A549 (cell line): ENCODE data around the gene DEFB124. TPM values are rescaled to one million over a fixed set of nuclear protein-coding genes. Genes with fewer than 3 reads are reported as not detected.

Experiments
- ATAC-seq, 2 experiments: fragments of 200-7000 bp in 1 of 2; fragments of >200 bp in 1 of 2; cut with Nextera tagmentation in 1 of 2; cut with Tn5 transposase in 1 of 2; 3 replicates each; pipeline versions ENCODE4 v1.8.0 to v1.9.1; 2018 to 2020; ENCODE audit warnings: mild to moderate bottlenecking in 1 of 2, moderate library complexity in 1 of 2
- CTCF ChIA-PET: fragments of 300-600 bp; sonication (Branson Sonifier 250); formaldehyde crosslinking; extraction: SDS; loops from one replicate; lab custom pipeline; 2021; ENCODE audit warnings: antibody characterized with exemption, inconsistent platforms; lab: Yijun Ruan, JAX
- POLR2A ChIA-PET: fragments of 350-600 bp; formaldehyde crosslinking; extraction: SDS; loops from one replicate; lab custom pipeline; 2021; ENCODE audit warnings: antibody characterized with exemption, inconsistent platforms; lab: Yijun Ruan, JAX
- DNase-seq, 2 experiments: peaks; one replicate each; pipeline versions ENCODE4 v3.0.0 to v3.0.0-alpha.2; 2011 to 2016; ENCODE audit warnings: low read depth in 1 of 2, low spot score in 1 of 2
- FAIRE-seq: peaks from 2 replicates; lab custom pipeline; 2011; peaks lifted over from hg19 to GRCh38; lab: Jason Lieb, UNC
- H3K27ac ChIP-seq, 2 experiments: fragments of >200 bp; sonication (Bioruptor Twin); formaldehyde crosslinking; 3 replicates each; pipeline ENCODE4 v1.5.1; 2016 to 2017
- H3K4me1 ChIP-seq: fragments of >200 bp; sonication (Bioruptor Twin); formaldehyde crosslinking; 3 replicates; pipeline ENCODE4 v1.6.1; 2016
- H3K4me2 ChIP-seq: fragments of >200 bp; sonication (Bioruptor Twin); formaldehyde crosslinking; 3 replicates; pipeline ENCODE4 v1.6.1; 2016
- H3K4me3 ChIP-seq: fragments of >200 bp; sonication (Bioruptor Twin); formaldehyde crosslinking; 3 replicates; pipeline ENCODE4 v1.5.1; 2016
- H3K9me3 ChIP-seq: fragments of >200 bp; sonication (Bioruptor Twin); formaldehyde crosslinking; 3 replicates; pipeline ENCODE4 v1.6.1; 2016
- CBX2 ChIP-seq: fragments of 200-600 bp; sonication (generic); IDR thresholded peaks from 2 replicates; pipeline ENCODE4 v1.6.1; 2016; ENCODE audit warnings: low read depth, mild to moderate bottlenecking, borderline replicate concordance
- CEBPB ChIP-seq, 2 experiments: fragments of >200 bp in 1 of 2; sonication (Bioruptor Twin) in 1 of 2; formaldehyde crosslinking in 1 of 2; IDR thresholded peaks; 2 replicates each; pipeline ENCODE4 v1.6.1; 2012 to 2016
- CHD2 ChIP-seq: fragments of 150-350 bp; IDR thresholded peaks from 2 replicates; pipeline ENCODE4 v1.6.1; 2014; ENCODE audit warnings: low read length; ENCODE audit not compliant: partially characterized antibody
- CTCF ChIP-seq: fragments of >200 bp; sonication (Bioruptor Twin); formaldehyde crosslinking; IDR thresholded peaks from 3 replicates; pipeline ENCODE4 v1.5.1; 2016
- ELK1 ChIP-seq: fragments of 150-350 bp; IDR thresholded peaks from 2 replicates; pipeline ENCODE4 v1.6.1; 2014; ENCODE audit warnings: low read depth, mild to moderate bottlenecking, low read length
- HOXA7 ChIP-seq: fragments of 250-450 bp; sonication (Bioruptor Pico); IDR thresholded peaks from 2 replicates; pipeline ENCODE4 v1.5.0; 2020; ENCODE audit warnings: mild to moderate bottlenecking, moderate library complexity
- HOXB5 ChIP-seq: fragments of 250-450 bp; sonication (Bioruptor Pico); IDR thresholded peaks from 2 replicates; pipeline ENCODE4 v1.5.0; 2020; ENCODE audit warnings: mild to moderate bottlenecking, moderate library complexity
- MYC ChIP-seq: IDR thresholded peaks from 2 replicates; pipeline ENCODE4 v1.6.1; 2012; ENCODE audit warnings: mild to moderate bottlenecking, inconsistent platforms, low read length, improper control_type of control experiment, borderline replicate concordance
- PHF8 ChIP-seq: fragments of 200-600 bp; sonication (generic); IDR thresholded peaks from 2 replicates; pipeline ENCODE4 v1.6.1; 2016; ENCODE audit warnings: low read depth, mild to moderate bottlenecking, antibody characterized with exemption, moderate library complexity, borderline replicate concordance
- RNF2 ChIP-seq: fragments of 200-600 bp; sonication (generic); IDR thresholded peaks from 2 replicates; pipeline ENCODE4 v1.6.1; 2016; ENCODE audit warnings: low read depth, mild to moderate bottlenecking, antibody characterized with exemption, moderate library complexity, borderline replicate concordance
- SMC3 ChIP-seq: fragments of >200 bp; sonication (Bioruptor Twin); formaldehyde crosslinking; IDR thresholded peaks from 3 replicates; pipeline ENCODE4 v1.6.1; 2018; ENCODE audit warnings: inconsistent platforms
- USF2 ChIP-seq: fragments of 450-650 bp; IDR thresholded peaks from 2 replicates; pipeline ENCODE4 v1.6.1; 2014; ENCODE audit warnings: antibody characterized with exemption
- WGBS: methylation state at CpG from one replicate; pipeline ENCODE4 v1.1.6; 2017; ENCODE audit errors: missing lambda C conversion rate; 5-methylcytosine and 5-hydroxymethylcytosine counted together
- polyA plus RNA-seq, 4 experiments: library from polyadenylated mRNA; depleted of rRNA in 3 of 4; stranded (reverse); fragments of >200 nt; fragmentation: RNase III in 1 of 4; extraction: RNeasy Plus Mini Kit Qiagen cat#74134 plus additional on column Dnase treatment in 1 of 4; gene quantifications; 2 replicates in 3 of 4; 3 replicates in 1 of 4; pipeline ENCODE4 v1.2.3, GENCODE V29; 2011 to 2017
- TF ChIP-seq, protein P1 (sequence below): fragments of >200 bp; sonication (Bioruptor Twin); formaldehyde crosslinking; IDR thresholded peaks from 3 replicates; pipeline ENCODE4 v1.6.1; 2016

Gene DEFB124
- polyA plus RNA-seq, 2 of the 4 experiments (the other 2 are of a cell fraction) = 0.18 TPM; not detected in 1

DNA sequence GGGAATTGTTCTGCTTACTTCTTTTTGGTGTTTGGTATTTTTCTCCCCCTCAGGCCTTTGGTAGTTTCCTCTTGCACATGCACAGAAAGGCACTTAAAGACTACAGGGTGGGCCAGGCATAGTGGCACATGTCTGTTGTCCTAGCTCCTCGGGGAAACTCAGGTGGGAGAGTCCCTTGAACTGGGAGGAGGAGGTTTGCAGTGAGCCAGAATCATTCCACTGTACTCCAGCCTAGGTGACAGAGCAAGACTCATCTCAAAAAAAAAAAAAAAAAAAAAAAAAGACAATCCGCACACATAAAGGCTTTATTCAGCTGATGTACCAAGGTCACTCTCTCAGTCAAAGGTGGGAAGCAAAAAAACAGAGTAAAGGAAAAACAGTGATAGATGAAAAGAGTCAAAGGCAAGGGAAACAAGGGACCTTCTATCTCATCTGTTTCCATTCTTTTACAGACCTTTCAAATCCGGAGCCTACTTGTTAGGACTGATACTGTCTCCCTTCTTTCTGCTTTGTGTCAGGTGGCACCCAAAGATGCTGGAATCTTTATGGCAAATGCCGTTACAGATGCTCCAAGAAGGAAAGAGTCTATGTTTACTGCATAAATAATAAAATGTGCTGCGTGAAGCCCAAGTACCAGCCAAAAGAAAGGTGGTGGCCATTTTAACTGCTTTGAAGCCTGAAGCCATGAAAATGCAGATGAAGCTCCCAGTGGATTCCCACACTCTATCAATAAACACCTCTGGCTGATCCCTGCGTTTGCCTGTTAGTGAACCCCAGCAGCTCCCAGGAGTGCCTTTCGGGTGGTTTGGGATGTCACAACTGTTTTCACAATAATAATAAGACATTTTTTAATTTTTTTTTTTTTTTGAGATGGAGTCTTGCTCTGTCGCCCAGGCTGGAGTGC lies 25.2 kb downstream of the DEFB124 start:
- no peak overlapping the region for H3K4me3 ChIP-seq
- ChIA-PET CTCF (interaction anchor here (0.6 to 1.2 kb wide), 6 partner anchors 11 to 54 kb away, joined by 3 to 5 read pairs (median 4); no protein-coding TSS in a partner anchor), POLR2A (no interaction called here)
- TF ChIP-seq ELK1 (no peak), CHD2 (no peak), MYC (no peak), CEBPB (IDR thresholded peaks at IDR 0.05) (no peak), RNF2 (no peak), PHF8 (no peak), SMC3 (no peak)
- TF ChIP-seq, protein P1, sequence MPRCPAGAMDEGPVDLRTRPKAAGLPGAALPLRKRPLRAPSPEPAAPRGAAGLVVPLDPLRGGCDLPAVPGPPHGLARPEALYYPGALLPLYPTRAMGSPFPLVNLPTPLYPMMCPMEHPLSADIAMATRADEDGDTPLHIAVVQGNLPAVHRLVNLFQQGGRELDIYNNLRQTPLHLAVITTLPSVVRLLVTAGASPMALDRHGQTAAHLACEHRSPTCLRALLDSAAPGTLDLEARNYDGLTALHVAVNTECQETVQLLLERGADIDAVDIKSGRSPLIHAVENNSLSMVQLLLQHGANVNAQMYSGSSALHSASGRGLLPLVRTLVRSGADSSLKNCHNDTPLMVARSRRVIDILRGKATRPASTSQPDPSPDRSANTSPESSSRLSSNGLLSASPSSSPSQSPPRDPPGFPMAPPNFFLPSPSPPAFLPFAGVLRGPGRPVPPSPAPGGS = no peak
- WGBS = 38% methylated on average over 8 of the region's 8 CpGs
- DNase-seq = no peak
- no peaks in the 10 kb centered on the region for H3K4me1 ChIP-seq
- H3K9me3 ChIP-seq = no peaks in the 10 kb centered on the region
- no peak for ATAC-seq
- FAIRE-seq = no peak
- H3K27ac ChIP-seq = no peak overlapping the region
- no peak overlapping the region for H3K4me2 ChIP-seq

- WGBS = 61% methylated on average over 12 of the region's 12 CpGs
- Histone ChIP-seq H3K27ac (no peak overlapping the region), H3K4me2 (no peak overlapping the region), H3K9me3 (no peaks in the 10 kb centered on the region), H3K4me3 (no peak overlapping the region), H3K4me1 (no peaks in the 10 kb centered on the region)
- CTCF ChIA-PET = no interaction called here
- no peak for TF ChIP-seq ELK1
- no peak for TF ChIP-seq PHF8
- no peak for TF ChIP-seq USF2
- no peak for TF ChIP-seq SMC3
- TF ChIP-seq CBX2 = no peak
- no peak for TF ChIP-seq HOXA7
- ATAC-seq (no peak), DNase-seq (no peak), FAIRE-seq (no peak)
- POLR2A ChIA-PET = no interaction called here
Measured at GRCh38 chr20:31446084-31446819, 28.7 kb downstream of the DEFB124 start.

DNA sequence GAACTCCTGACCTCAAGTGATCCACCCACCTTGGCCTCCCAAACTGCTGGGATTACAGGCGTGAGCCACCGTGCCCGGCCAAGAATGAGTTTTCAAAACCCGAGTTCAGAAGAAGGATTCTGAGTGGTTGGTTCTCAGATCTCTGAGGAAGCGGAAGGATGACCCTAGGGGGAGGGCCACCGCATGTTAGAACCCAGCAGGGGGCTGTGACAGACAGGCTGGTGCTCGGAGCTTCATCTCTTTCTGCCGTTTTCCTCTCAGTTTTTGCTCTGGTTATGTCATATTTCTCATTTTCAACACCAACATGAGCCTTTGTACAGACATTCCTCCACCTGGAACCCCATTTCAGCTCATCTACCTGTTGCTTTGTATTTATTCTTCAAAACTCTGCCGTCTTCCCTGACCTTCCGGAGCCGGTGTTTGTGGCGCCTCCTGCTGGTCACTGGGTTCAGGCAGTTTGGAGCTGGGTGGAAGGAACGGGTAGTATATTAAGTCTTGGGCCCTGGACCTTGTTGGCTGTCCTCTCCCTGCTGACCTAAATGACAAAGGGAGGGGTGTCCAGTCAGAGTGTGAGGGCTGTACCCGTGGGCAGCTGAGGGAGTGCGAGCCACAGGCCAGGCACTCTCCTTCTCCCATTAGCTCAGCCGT lies 34.8 kb downstream of the DEFB124 start, which contains the start of gene DEFB123:
Gene DEFB123, plus strand, starts transcription at position 621 of the 648 bp plus-strand sequence. CDS start 67 bp downstream, outside the sequence.
- TF ChIP-seq, protein P1 = no peak
- TF ChIP-seq CTCF (peak; percentile 24; the same call in 2 of the 3 replicates), HOXB5 (no peak)
- ChIA-PET CTCF (interaction anchor here (0.6 to 1.5 kb wide), 5 partner anchors 8 to 171 kb away, joined by 3 to 4 read pairs (median 3); no protein-coding TSS in a partner anchor), POLR2A (no interaction called here)
- no peak within 1 kb of the TSS for H3K4me3 ChIP-seq
- FAIRE-seq (no peak), ATAC-seq (peak; percentile 32 to 62; a peak in 3 of 6 replicates), DNase-seq (no peak)
- no peaks in the 10 kb centered on the region for H3K4me1 ChIP-seq
- H3K4me2 ChIP-seq = no peak within 1 kb of the TSS
- H3K9me3 ChIP-seq = no peaks in the 10 kb centered on the region
- no peak within 1 kb of the TSS for H3K27ac ChIP-seq
- WGBS = 57% methylated on average over 16 of the region's 16 CpGs
